Neutrophil (primary cell): ENCODE measurements around the gene OR2T8.

ENCODE experiments used
- H3K27ac ChIP-seq: fragments of 200-600 bp; sonication (generic); 2 replicates; pipeline ENCODE4 v1.5.1; 2016; ENCODE audit warnings: mild to moderate bottlenecking, moderate library complexity
- H3K27me3 ChIP-seq: fragments of 200-600 bp; sonication (generic); 2 replicates; pipeline ENCODE4 v1.6.0; 2016; ENCODE audit warnings: mild to moderate bottlenecking
- H3K36me3 ChIP-seq: fragments of 200-600 bp; sonication (generic); 2 replicates; pipeline ENCODE4 v1.5.1; 2017
- H3K4me1 ChIP-seq, 2 experiments: fragments of 200-600 bp in 1 of 2; sonication (generic) in 1 of 2; 1 replicate in 1 of 2; 2 replicates in 1 of 2; pipeline versions ENCODE4 v1.5.1 to v1.6.1; 2013 to 2016; ENCODE audit warnings: low read depth in 1 of 2, low read length in 1 of 2, mild to moderate bottlenecking in 1 of 2, moderate library complexity in 1 of 2; ENCODE audit not compliant: control insufficient read depth in 1 of 2, insufficient read depth in 1 of 2
- H3K4me3 ChIP-seq, 2 experiments: fragments of 200-600 bp in 1 of 2; sonication (generic) in 1 of 2; 1 replicate in 1 of 2; 2 replicates in 1 of 2; pipeline ENCODE4 v1.5.1; 2013 to 2016; ENCODE audit warnings: low read depth in 1 of 2, low read length in 1 of 2, mild to moderate bottlenecking in 1 of 2, moderate library complexity in 1 of 2
- H3K9me3 ChIP-seq: fragments of 200-600 bp; sonication (generic); 2 replicates; pipeline ENCODE4 v1.5.1; 2016
- TF ChIP-seq, protein P1 (sequence below): fragments of 200-600 bp; sonication (generic); IDR thresholded peaks from 2 replicates; pipeline ENCODE4 v1.5.1; 2016; ENCODE audit warnings: antibody characterized with exemption

OR2T8 gene, protein sequence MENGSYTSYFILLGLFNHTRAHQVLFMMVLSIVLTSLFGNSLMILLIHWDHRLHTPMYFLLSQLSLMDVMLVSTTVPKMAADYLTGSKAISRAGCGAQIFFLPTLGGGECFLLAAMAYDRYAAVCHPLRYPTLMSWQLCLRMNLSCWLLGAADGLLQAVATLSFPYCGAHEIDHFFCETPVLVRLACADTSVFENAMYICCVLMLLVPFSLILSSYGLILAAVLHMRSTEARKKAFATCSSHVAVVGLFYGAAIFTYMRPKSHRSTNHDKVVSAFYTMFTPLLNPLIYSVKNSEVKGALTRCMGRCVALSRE

DNA sequence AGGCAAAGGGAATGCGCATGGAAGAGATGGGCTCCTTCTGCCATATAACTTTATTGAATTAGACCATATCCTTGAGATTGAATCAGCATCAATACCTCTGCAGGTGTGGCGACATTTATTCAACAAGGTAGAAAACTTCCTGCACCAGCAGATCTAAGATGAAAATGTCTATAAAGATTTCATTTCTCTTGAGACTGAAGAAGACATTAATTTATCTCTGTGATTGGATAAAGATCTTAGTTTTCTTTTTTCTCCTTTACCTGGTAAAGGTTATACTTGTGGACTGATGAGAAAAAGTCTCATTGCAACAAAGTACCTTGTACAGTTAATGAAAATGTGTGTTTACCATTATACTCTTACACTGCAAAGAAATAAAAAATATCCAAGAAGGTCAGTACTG is at the start of gene OR2T8:
OR2T8 (plus strand) TSS at position 301 of the 400 bp plus-strand sequence. CDS start 766 bp downstream, outside the sequence.
- Histone ChIP-seq H3K27me3 (no peaks in the 10 kb centered on the region), H3K4me1 (no peaks in the 10 kb centered on the region), H3K36me3 (no peaks in the 10 kb centered on the region), H3K4me3 (no peak within 1 kb of the TSS), H3K27ac (no peak within 1 kb of the TSS), H3K9me3 (no peaks in the 10 kb centered on the region)
- TF ChIP-seq, protein P1, sequence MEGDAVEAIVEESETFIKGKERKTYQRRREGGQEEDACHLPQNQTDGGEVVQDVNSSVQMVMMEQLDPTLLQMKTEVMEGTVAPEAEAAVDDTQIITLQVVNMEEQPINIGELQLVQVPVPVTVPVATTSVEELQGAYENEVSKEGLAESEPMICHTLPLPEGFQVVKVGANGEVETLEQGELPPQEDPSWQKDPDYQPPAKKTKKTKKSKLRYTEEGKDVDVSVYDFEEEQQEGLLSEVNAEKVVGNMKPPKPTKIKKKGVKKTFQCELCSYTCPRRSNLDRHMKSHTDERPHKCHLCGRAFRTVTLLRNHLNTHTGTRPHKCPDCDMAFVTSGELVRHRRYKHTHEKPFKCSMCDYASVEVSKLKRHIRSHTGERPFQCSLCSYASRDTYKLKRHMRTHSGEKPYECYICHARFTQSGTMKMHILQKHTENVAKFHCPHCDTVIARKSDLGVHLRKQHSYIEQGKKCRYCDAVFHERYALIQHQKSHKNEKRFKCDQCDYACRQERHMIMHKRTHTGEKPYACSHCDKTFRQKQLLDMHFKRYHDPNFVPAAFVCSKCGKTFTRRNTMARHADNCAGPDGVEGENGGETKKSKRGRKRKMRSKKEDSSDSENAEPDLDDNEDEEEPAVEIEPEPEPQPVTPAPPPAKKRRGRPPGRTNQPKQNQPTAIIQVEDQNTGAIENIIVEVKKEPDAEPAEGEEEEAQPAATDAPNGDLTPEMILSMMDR: no peak

DNA sequence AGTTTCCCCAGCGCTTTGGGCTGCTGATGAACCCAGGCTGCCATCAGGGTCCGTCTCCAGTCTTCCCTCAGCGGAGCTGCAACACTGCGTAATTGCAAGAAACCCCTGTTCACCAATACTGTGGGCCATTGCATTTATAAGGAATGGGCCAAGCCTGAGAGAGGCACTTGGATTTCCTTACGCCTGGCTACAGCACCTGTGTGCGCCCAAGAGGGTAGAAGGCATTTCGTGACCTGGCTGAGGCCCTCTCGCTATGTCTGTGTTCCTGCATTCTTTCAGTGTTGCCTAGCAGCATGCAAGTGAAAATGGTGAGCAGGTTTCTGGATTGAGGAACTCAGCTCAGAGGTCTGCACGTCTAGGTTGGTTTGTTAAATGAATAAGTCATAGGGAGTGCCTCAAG is 36.7 kb upstream of the OR2T8 start:
- Histone ChIP-seq H3K27me3 (no peaks in the 10 kb centered on the region), H3K9me3 (no peaks in the 10 kb centered on the region), H3K27ac (no peak overlapping the region), H3K36me3 (no peaks in the 10 kb centered on the region), H3K4me1 (no peaks in the 10 kb centered on the region), H3K4me3 (no peak overlapping the region)
- TF ChIP-seq, protein P1: no peak

DNA sequence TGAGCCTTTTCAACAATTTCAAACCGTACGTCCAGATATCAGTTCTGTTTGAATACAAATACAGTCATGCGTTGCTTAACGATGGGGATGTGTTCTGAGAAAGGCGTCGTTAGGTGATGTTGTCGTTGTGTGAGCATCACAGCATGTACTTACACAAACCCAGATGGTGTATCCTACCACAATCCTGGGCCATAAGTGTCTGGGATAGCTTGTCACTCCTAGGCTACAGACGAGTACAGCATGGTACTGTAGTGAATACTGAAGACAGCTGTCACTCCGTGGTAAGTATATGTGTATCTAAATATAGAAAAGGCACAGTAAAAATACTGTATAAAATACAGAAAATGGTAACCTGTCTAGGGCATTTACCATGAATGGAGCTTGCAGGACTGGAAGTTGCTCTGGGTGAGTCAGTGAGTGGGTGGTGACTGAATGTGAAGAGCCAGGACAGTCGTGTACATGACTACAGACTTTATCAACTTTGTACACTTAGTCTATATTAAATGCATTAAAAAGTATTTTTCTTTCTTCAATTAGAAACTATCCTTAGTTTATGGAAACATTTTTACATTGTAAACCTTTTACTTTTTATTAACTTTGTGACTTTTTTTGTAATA is 35.1 kb upstream of the OR2T8 start:
- no peaks in the 10 kb centered on the region for H3K27me3 ChIP-seq
- no peak overlapping the region for H3K4me3 ChIP-seq
- TF ChIP-seq, protein P1: no peak
- no peak overlapping the region for H3K27ac ChIP-seq
- no peaks in the 10 kb centered on the region for H3K4me1 ChIP-seq
- H3K9me3 ChIP-seq: no peaks in the 10 kb centered on the region
- H3K36me3 ChIP-seq: no peaks in the 10 kb centered on the region

DNA sequence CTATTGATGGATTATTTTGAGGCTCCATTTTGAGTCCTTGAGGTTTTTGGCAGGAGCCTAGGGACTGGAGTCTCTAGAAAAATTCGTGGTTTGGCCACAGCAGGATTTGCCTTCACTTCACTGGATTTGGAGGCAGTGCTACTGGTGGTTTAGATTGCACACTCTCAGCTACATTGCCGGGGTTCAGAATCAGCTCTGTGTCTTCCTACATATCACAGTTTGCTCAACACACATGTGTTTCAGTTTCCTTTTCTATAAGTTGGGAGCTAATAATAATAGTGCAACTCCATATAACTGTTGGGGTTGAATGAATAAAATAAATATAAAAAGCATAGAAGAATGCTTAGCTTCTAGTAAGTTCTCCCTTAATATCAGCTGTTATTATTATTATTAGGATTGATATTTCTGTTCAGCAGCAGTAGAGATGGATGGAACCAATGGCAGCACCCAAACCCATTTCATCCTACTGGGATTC is 24.9 kb upstream of the OR2T8 start, which contains the start of gene OR2W3:
OR2W3 (plus strand) TSS at position 425 of the 475 bp plus-strand sequence; CDS start at position 425, 0 bp downstream.
- Histone ChIP-seq H3K4me1 (no peaks in the 10 kb centered on the region), H3K27ac (no peak within 1 kb of the TSS), H3K36me3 (no peaks in the 10 kb centered on the region), H3K27me3 (no peaks in the 10 kb centered on the region), H3K4me3 (no peak within 1 kb of the TSS), H3K9me3 (no peaks in the 10 kb centered on the region)
- TF ChIP-seq, protein P1: no peak

DNA sequence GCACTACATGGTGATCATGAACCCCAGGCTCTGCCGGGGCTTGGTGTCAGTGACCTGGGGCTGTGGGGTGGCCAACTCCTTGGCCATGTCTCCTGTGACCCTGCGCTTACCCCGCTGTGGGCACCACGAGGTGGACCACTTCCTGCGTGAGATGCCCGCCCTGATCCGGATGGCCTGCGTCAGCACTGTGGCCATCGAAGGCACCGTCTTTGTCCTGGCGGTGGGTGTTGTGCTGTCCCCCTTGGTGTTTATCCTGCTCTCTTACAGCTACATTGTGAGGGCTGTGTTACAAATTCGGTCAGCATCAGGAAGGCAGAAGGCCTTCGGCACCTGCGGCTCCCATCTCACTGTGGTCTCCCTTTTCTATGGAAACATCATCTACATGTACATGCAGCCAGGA is 24.1 kb upstream of the OR2T8 start:
- TF ChIP-seq, protein P1: no peak
- Histone ChIP-seq H3K4me3 (no peak overlapping the region), H3K36me3 (no peaks in the 10 kb centered on the region), H3K27ac (no peak overlapping the region), H3K9me3 (no peaks in the 10 kb centered on the region), H3K4me1 (no peaks in the 10 kb centered on the region), H3K27me3 (no peaks in the 10 kb centered on the region)
